ENCODE data around the gene PTPRD. TPM values are rescaled to one million over a fixed set of nuclear protein-coding genes. Genes with fewer than 3 reads are reported as not detected.

The PTPRD gene
- total RNA-seq, 1 experiment from 2014 or later = not detected

DNA sequence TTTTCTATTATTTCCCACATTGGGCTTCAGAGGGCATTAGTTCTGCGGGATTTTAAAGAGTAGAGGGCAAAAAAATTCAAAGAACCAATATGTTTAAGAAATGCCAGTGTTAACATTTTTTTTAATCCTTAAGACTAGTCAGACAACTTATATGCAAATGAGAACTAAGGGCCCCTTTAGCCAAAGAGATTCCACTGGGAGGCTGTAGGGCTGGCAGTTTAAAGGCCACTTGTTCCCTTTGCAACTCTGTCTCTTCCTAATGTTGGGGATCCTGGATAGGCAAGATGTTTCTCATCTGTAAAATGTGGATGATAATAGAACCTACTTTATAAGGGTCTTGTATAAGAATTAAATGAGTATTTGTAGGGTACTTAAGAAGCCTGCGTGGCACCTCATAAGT is 1395.9 kb downstream of the PTPRD start:
- ChIA-PET POLR2A (ENCODE audit: low non-redundant PET) (no interaction called here), CTCF (no interaction called here)
- no peak for DNase-seq (ENCODE audit: low spot score)
- TF ChIP-seq, protein P1, sequence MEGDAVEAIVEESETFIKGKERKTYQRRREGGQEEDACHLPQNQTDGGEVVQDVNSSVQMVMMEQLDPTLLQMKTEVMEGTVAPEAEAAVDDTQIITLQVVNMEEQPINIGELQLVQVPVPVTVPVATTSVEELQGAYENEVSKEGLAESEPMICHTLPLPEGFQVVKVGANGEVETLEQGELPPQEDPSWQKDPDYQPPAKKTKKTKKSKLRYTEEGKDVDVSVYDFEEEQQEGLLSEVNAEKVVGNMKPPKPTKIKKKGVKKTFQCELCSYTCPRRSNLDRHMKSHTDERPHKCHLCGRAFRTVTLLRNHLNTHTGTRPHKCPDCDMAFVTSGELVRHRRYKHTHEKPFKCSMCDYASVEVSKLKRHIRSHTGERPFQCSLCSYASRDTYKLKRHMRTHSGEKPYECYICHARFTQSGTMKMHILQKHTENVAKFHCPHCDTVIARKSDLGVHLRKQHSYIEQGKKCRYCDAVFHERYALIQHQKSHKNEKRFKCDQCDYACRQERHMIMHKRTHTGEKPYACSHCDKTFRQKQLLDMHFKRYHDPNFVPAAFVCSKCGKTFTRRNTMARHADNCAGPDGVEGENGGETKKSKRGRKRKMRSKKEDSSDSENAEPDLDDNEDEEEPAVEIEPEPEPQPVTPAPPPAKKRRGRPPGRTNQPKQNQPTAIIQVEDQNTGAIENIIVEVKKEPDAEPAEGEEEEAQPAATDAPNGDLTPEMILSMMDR (conservative IDR thresholded peaks at IDR 0.05; ENCODE audit: low read depth, low read length) = no peak
- no peak for TF ChIP-seq EZH2 (IDR thresholded peaks at IDR 0.05; ENCODE audit: borderline replicate concordance, low read depth, low read length, poor library complexity, severe bottlenecking)
- Histone ChIP-seq H3K27me3 (replicated peaks; ENCODE audit: insufficient read depth, low read depth, low read length, poor library complexity) (peaks cover 8% of the 10 kb centered on the region), H3K9me3 (ENCODE audit: low read depth, low read length, poor library complexity, severe bottlenecking) (no peaks in the 10 kb centered on the region), H3K36me3 (ENCODE audit: insufficient read depth, low read length, poor library complexity, severe bottlenecking) (no peaks in the 10 kb centered on the region), H3K4me3 (ENCODE audit: low read depth, low read length, poor library complexity, severe bottlenecking) (no peak overlapping the region), H3K27ac (ENCODE audit: low read depth, low read length, poor library complexity, severe bottlenecking) (no peak overlapping the region), H3K4me1 (ENCODE audit: insufficient read depth, low read length, poor library complexity, severe bottlenecking) (no peaks in the 10 kb centered on the region)
- intact Hi-C loops (cut with micrococcal nuclease; ENCODE audit: unreplicated experiment) = no loop called here
- BruUV-seq (replicated peaks) = no TSS peak

DNA sequence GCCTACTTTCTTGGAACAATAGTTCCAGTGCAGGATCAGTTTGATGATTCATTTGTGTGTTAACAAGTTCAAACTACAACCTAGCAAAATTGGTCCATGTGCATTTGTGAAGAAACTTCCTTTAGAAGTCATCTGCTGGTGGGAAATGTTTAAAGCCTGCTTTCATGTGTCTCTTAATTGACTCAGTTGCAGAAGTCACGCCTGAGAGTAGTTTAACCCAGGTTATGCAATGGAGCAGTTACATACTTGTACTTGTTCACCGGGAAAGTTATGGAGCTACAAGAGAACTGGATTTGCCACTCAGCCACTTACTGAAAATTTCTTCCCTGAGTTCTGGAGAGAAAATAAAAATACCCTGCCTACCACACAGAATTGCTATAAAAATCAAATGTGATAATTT is 1397.8 kb downstream of the PTPRD start:
- no TSS peak for BruUV-seq (replicated peaks)
- H3K27ac ChIP-seq (ENCODE audit: low read depth, low read length, poor library complexity, severe bottlenecking) = no peak overlapping the region
- H3K4me1 ChIP-seq (ENCODE audit: insufficient read depth, low read length, poor library complexity, severe bottlenecking) = no peaks in the 10 kb centered on the region
- DNase-seq (ENCODE audit: low spot score) = no peak
- CTCF ChIA-PET = no interaction called here
- peaks cover 8% of the 10 kb centered on the region for H3K27me3 ChIP-seq (replicated peaks; ENCODE audit: insufficient read depth, low read depth, low read length, poor library complexity)
- no peak overlapping the region for H3K4me3 ChIP-seq (ENCODE audit: low read depth, low read length, poor library complexity, severe bottlenecking)
- no peaks in the 10 kb centered on the region for H3K36me3 ChIP-seq (ENCODE audit: insufficient read depth, low read length, poor library complexity, severe bottlenecking)
- POLR2A ChIA-PET (ENCODE audit: low non-redundant PET) = no interaction called here
- intact Hi-C loops (cut with micrococcal nuclease; ENCODE audit: unreplicated experiment) = no loop called here
- no peaks in the 10 kb centered on the region for H3K9me3 ChIP-seq (ENCODE audit: low read depth, low read length, poor library complexity, severe bottlenecking)
- no peak for TF ChIP-seq EZH2 (IDR thresholded peaks at IDR 0.05; ENCODE audit: borderline replicate concordance, low read depth, low read length, poor library complexity, severe bottlenecking)
- TF ChIP-seq, protein P1 (conservative IDR thresholded peaks at IDR 0.05; ENCODE audit: low read depth, low read length) = no peak

DNA sequence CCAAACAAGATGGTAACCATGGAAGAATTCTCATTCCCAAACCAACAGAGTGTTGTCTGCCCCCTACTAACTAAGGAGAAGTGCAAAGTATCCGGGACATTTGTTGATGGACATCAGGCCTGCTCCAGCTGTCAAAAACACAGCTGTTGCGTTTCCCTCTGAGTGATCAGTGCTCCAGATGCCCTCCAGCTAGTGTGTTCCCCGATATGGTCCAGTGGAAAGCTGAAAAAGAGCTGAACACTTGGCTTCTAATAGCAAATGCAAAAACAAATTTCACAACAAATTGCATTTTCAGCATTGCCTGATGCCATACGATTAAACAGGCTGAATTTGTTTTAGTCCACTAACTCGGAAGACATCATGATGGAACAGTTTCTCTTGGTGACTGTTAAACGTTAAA is 1398.7 kb downstream of the PTPRD start:
- Histone ChIP-seq H3K27ac (ENCODE audit: low read depth, low read length, poor library complexity, severe bottlenecking) (no peak overlapping the region), H3K4me3 (ENCODE audit: low read depth, low read length, poor library complexity, severe bottlenecking) (no peak overlapping the region), H3K27me3 (replicated peaks; ENCODE audit: insufficient read depth, low read depth, low read length, poor library complexity) (peaks cover 8% of the 10 kb centered on the region), H3K4me1 (ENCODE audit: insufficient read depth, low read length, poor library complexity, severe bottlenecking) (no peaks in the 10 kb centered on the region), H3K36me3 (ENCODE audit: insufficient read depth, low read length, poor library complexity, severe bottlenecking) (no peaks in the 10 kb centered on the region), H3K9me3 (ENCODE audit: low read depth, low read length, poor library complexity, severe bottlenecking) (no peaks in the 10 kb centered on the region)
- intact Hi-C loops (cut with micrococcal nuclease; ENCODE audit: unreplicated experiment) = no loop called here
- ChIA-PET CTCF (no interaction called here), POLR2A (ENCODE audit: low non-redundant PET) (no interaction called here)
- DNase-seq (ENCODE audit: low spot score) = no peak
- no TSS peak for BruUV-seq (replicated peaks)
- no peak for TF ChIP-seq EZH2 (IDR thresholded peaks at IDR 0.05; ENCODE audit: borderline replicate concordance, low read depth, low read length, poor library complexity, severe bottlenecking)
- TF ChIP-seq, protein P1 (conservative IDR thresholded peaks at IDR 0.05; ENCODE audit: low read depth, low read length) = no peak
